GM10266 (cell line): Measurements from ENCODE around the gene LPP.

Experiments
- DNase-seq: peaks from one replicate; pipeline ENCODE4 v3.0.0; 2012; ENCODE audit errors: extremely low spot score
- CTCF ChIP-seq: IDR thresholded peaks from 2 replicates; pipeline ENCODE4 v1.5.1; 2012; ENCODE audit warnings: mild to moderate bottlenecking, low read depth; ENCODE audit not compliant: control insufficient read depth, insufficient read depth; ENCODE audit errors: missing control alignments

Gene LPP

GRCh38 chr3:188490416-188490815 is 336.5 kb downstream of the LPP start:
- TF ChIP-seq CTCF = no peak
- no peak for DNase-seq

GRCh38 chr3:188491276-188491687 is 337.3 kb downstream of the LPP start:
- TF ChIP-seq CTCF = no peak
- DNase-seq = no peak

GRCh38 chr3:188496390-188496789 is 342.4 kb downstream of the LPP start:
- TF ChIP-seq CTCF = no peak
- no peak for DNase-seq

GRCh38 chr3:188497021-188497420 is 343.1 kb downstream of the LPP start:
- TF ChIP-seq CTCF = no peak

GRCh38 chr3:188503647-188504046 is 349.7 kb downstream of the LPP start:
- DNase-seq = no peak
- TF ChIP-seq CTCF = no peak

More at GRCh38 chr3:188497021-188497420, 343.1 kb downstream of the LPP start:
- no peak for DNase-seq

- TF ChIP-seq CTCF = no peak
- no peak for DNase-seq
These were observed 351.2 kb downstream of the LPP start for GRCh38 chr3:188505151-188505550.

- TF ChIP-seq CTCF = no peak
- no peak for DNase-seq
These were observed 352.0 kb downstream of the LPP start for GRCh38 chr3:188505911-188506310.
